HepG2 (cell line): Measurements from ENCODE around the gene RPH3AL. TPM values are rescaled to one million over a fixed set of nuclear protein-coding genes. Genes with fewer than 3 reads are reported as not detected.

Source experiments
- ATAC-seq: fragments of 200-7000 bp; cut with Tn5 transposase; 3 replicates; pipeline ENCODE4 v1.9.1; 2020; ENCODE audit warnings: mild to moderate bottlenecking, moderate library complexity
- BruUV-seq: library from RNA; stranded (reverse); fragments of 400-500 nt; replicated peaks from 2 replicates; lab custom pipeline; 2021; lab: Mats Ljungman, UMichigan
- CTCF ChIA-PET: fragments of 300-600 bp; formaldehyde crosslinking; extraction: SDS; loops from one replicate; lab custom pipeline; 2021; ENCODE audit warnings: low total read pairs, inconsistent platforms, low intra/inter-chr PET ratio; lab: Yijun Ruan, JAX
- POLR2A ChIA-PET: fragments of 350-600 bp; sonication (Branson Sonifier 250); formaldehyde crosslinking; loops from one replicate; lab custom pipeline; 2020; ENCODE audit warnings: antibody characterized with exemption, inconsistent platforms; lab: Yijun Ruan, JAX
- DNase-seq: peaks from one replicate; pipeline ENCODE4 v3.0.0-alpha.2; 2015; ENCODE audit warnings: low spot score
- FAIRE-seq: peaks from 3 replicates; lab custom pipeline; 2011; peaks lifted over from hg19 to GRCh38; lab: Jason Lieb, UNC
- H2AFZ ChIP-seq: one replicate; pipeline ENCODE4 v1.6.1; 2011; ENCODE audit warnings: low read length, inconsistent platforms
- H3K27ac ChIP-seq: fragments of 300-600 bp; 3 replicates; pipeline ENCODE4 v1.8.0; 2011; ENCODE audit warnings: mixed run types, mild to moderate bottlenecking, mixed read lengths, low read length, inconsistent platforms; ENCODE audit not compliant: insufficient read depth; ENCODE audit errors: extremely low read length
- H3K27me3 ChIP-seq, 2 experiments: fragments of 200-600 bp in 1 of 2; 2 replicates in 1 of 2; 3 replicates in 1 of 2; pipeline versions ENCODE4 v1.6.0 to v1.8.0; 2011; ENCODE audit warnings: low read length in 2 of 2, mild to moderate bottlenecking in 2 of 2, moderate library complexity in 2 of 2, inconsistent platforms in 1 of 2; ENCODE audit not compliant: insufficient read depth in 2 of 2, control insufficient read depth in 1 of 2
- H3K36me3 ChIP-seq, 2 experiments: fragments of 200-600 bp in 1 of 2; replicated peaks in 1 of 2; 2 replicates in 1 of 2; 3 replicates in 1 of 2; pipeline versions ENCODE4 v1.5.1 to v1.8.0; 2011; ENCODE audit warnings: low read length in 2 of 2, inconsistent platforms in 1 of 2; ENCODE audit not compliant: insufficient read depth in 2 of 2, control insufficient read depth in 1 of 2
- H3K4me1 ChIP-seq: 2 replicates; pipeline ENCODE4 v1.5.1; 2012; ENCODE audit warnings: low read length, inconsistent platforms; ENCODE audit not compliant: insufficient read depth
- H3K4me2 ChIP-seq: 2 replicates; pipeline ENCODE4 v1.6.0; 2011; ENCODE audit warnings: low read depth, low read length, inconsistent platforms
- H3K4me3 ChIP-seq, 3 experiments: fragments of 200-600 bp in 1 of 3; sonication (generic), shearing (Covaris generic) in 1 of 3; replicated peaks in 1 of 3; 2 replicates each; pipeline ENCODE4 v1.5.1; 2011 to 2016; ENCODE audit warnings: low read length in 3 of 3, inconsistent platforms in 2 of 3, low read depth in 2 of 3, mild to moderate bottlenecking in 2 of 3, control low read depth in 1 of 3, mixed read lengths in 1 of 3; ENCODE audit not compliant: insufficient read depth in 1 of 3
- H3K79me2 ChIP-seq: one replicate; pipeline ENCODE4 v1.6.1; 2011; ENCODE audit warnings: low read length, inconsistent platforms; ENCODE audit not compliant: insufficient read depth
- H3K9ac ChIP-seq: 2 replicates; pipeline ENCODE4 v1.6.0; 2011; ENCODE audit warnings: mild to moderate bottlenecking, low read depth, low read length, inconsistent platforms; ENCODE audit not compliant: insufficient read depth
- H3K9me3 ChIP-seq: 2 replicates; pipeline ENCODE4 v1.5.1; 2012; ENCODE audit warnings: mild to moderate bottlenecking, low read length
- H4K20me1 ChIP-seq: 2 replicates; pipeline ENCODE4 v1.6.0; 2011; ENCODE audit warnings: inconsistent platforms, mild to moderate bottlenecking, low read length, moderate library complexity; ENCODE audit not compliant: insufficient read depth
- AKAP8 ChIP-seq: sonication (generic); formaldehyde crosslinking; IDR thresholded peaks from 2 replicates; pipeline ENCODE4 v1.5.1; 2020; ENCODE audit warnings: mild to moderate bottlenecking, missing genetic modification reagents
- CCAR2 ChIP-seq: fragments of 200-400 bp; formaldehyde crosslinking; optimal IDR thresholded peaks from 2 replicates; pipeline ENCODE3; 2018; ENCODE audit warnings: low read depth, mild to moderate bottlenecking, low read length, moderate library complexity
- DNMT3B ChIP-seq: conservative IDR thresholded peaks from 2 replicates; pipeline ENCODE4 v1.6.1; 2016; ENCODE audit warnings: missing biosample characterization, control low read depth
- FOSL1 ChIP-seq: sonication (generic); formaldehyde crosslinking; IDR thresholded peaks from 2 replicates; pipeline ENCODE4 v1.9.0; 2021; ENCODE audit warnings: missing genetic modification reagents, borderline replicate concordance
- FOXP4 ChIP-seq: sonication (generic); formaldehyde crosslinking; IDR thresholded peaks from 2 replicates; pipeline ENCODE4 v1.4.0; 2020; ENCODE audit warnings: missing genetic modification reagents
- HOXA5 ChIP-seq: sonication (generic); formaldehyde crosslinking; IDR thresholded peaks from 2 replicates; pipeline ENCODE4 v1.4.0; 2020; ENCODE audit warnings: missing genetic modification reagents
- MIER3 ChIP-seq: IDR thresholded peaks from 2 replicates; pipeline ENCODE4 v1.6.1; 2016; ENCODE audit warnings: missing compliant biosample characterization, borderline replicate concordance
- MYC ChIP-seq: sonication (generic); formaldehyde crosslinking; IDR thresholded peaks from 2 replicates; pipeline ENCODE4 v1.9.0; 2021; ENCODE audit warnings: missing genetic modification reagents, borderline replicate concordance
- NCOR1 ChIP-seq: fragments of 200-600 bp; sonication (generic); IDR thresholded peaks from 2 replicates; pipeline ENCODE4 v1.7.0; 2017; ENCODE audit warnings: antibody characterized with exemption, low read length, borderline replicate concordance
- RCOR2 ChIP-seq: IDR thresholded peaks from 2 replicates; pipeline ENCODE4 v1.6.1; 2016; ENCODE audit warnings: missing biosample characterization, missing genetic modification reagents
- RXRA ChIP-seq: sonication (generic); formaldehyde crosslinking; IDR thresholded peaks from 2 replicates; pipeline ENCODE4 v1.5.1; 2020; ENCODE audit warnings: missing genetic modification reagents
- SRSF4 ChIP-seq: fragments of 200-400 bp; formaldehyde crosslinking; IDR thresholded peaks from one replicate; pipeline ENCODE4 v1.6.1; 2018; ENCODE audit warnings: mild to moderate bottlenecking, low read depth, low read length, moderate library complexity; ENCODE audit not compliant: poor library complexity, severe bottlenecking
- ZNF10 ChIP-seq: sonication (generic); formaldehyde crosslinking; IDR thresholded peaks from 2 replicates; pipeline ENCODE4 v1.4.0; 2020; ENCODE audit warnings: mild to moderate bottlenecking, low read depth, missing genetic modification reagents, borderline replicate concordance
- ZNF44 ChIP-seq: sonication (generic); formaldehyde crosslinking; IDR thresholded peaks from 2 replicates; pipeline ENCODE4 v1.5.1; 2020; ENCODE audit warnings: mild to moderate bottlenecking, missing genetic modification reagents
- ZNF839 ChIP-seq: sonication (generic); formaldehyde crosslinking; IDR thresholded peaks from 2 replicates; pipeline ENCODE4 v1.4.0; 2020; ENCODE audit warnings: missing genetic modification reagents, mild to moderate bottlenecking, borderline replicate concordance
- WGBS: methylation state at CpG from one replicate; pipeline ENCODE4 v1.1.6; 2017; ENCODE audit warnings: low lambda C conversion rate; 5-methylcytosine and 5-hydroxymethylcytosine counted together
- in situ Hi-C: cut with HindIII; loops from 2 replicates; pipeline ENCODE4 v1.10.0; 2017; ENCODE audit warnings: low pct_unique_long_range_greater_than_20kb; ENCODE audit not compliant: extremely low pct_ligation_motif_present
- intact Hi-C: fragments of 100-400 bp; cut with micrococcal nuclease; formaldehyde crosslinking; loops from one replicate; pipeline ENCODE4 v1.10.0; 2022; ENCODE audit not compliant: unreplicated experiment
- polyA plus RNA-seq, 8 experiments: library from polyadenylated mRNA; depleted of rRNA in 3 of 8; stranded (reverse) in 7 of 8; unstranded in 1 of 8; fragments of >200 nt; fragmentation: Illumina TruSeq in 4 of 8; extraction: Trizol in 4 of 8; gene quantifications; 2 replicates each; pipeline versions ENCODE4 v1.2.1 to v1.2.3, GENCODE V29; 2011 to 2016; ENCODE audit warnings: low read depth in 4 of 8, missing spikeins in 1 of 8, mixed read lengths in 1 of 8; ENCODE audit not compliant: insufficient read depth in 1 of 8
- total RNA-seq, 5 experiments: library from RNA; depleted of rRNA; stranded (reverse); fragments of >200 nt; fragmentation: Illumina TruSeq; extraction: Trizol; gene quantifications; 2 replicates each; pipeline ENCODE4 v1.2.3, GENCODE V29; 2016; ENCODE audit warnings: low read depth in 1 of 5
- TF ChIP-seq, protein P1 (sequence below): sonication (generic); formaldehyde crosslinking; IDR thresholded peaks from 2 replicates; pipeline ENCODE4 v1.8.1; 2023; ENCODE audit warnings: mild to moderate bottlenecking, moderate library complexity, missing genetic modification reagents
- TF ChIP-seq, protein P2 (sequence below): IDR thresholded peaks from 2 replicates; pipeline ENCODE4 v1.6.1; 2012; ENCODE audit warnings: low read length, improper control_type of control experiment

Gene RPH3AL
- total and polyA plus RNA-seq, 2 of the 13 experiments (the other 11 are each of a cell fraction or from before 2014, with no cell fraction given): 7.8 to 16.4 TPM

DNA sequence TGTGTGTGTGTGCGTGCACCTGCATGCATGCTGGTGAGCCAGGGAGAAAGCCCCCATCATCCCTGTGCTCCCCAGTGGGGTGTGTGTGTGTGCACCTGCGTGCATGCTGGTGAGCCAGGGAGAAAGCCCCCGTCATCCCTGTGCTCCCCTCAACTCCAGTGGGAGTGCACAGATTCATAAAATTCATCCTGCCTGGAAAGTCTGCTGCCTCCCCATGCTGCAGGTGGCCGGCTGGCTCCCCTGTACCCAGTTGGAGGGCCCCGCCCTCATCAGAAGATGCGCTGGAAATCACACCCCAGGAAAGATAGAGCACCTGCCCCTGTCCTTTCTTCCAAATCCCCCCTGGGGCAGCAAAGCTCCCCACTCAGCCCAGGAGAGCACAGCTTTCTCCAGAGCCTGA, 86.4 kb downstream of the RPH3AL start (continued):
- TF ChIP-seq ZNF839 (no peak), RCOR2 (no peak)

DNA sequence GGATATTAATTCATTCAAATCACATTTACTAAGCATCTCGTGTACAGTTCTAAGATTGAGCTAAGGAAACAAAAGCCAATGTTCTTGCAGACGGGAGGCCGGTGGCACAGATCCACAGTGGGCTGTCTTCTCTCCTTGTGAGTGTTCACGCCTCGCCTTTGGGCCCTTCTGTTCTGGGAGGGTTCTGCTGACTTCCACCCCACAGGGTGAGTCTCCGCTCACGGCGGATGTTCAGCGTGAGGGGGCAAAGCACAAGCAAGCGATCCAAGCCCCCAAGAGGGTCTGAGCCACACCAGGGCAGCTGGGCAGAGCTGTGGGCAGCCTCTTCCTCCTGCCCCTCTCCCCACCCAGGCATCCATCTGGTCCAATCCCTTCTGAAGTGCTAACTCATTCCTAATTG, 86.9 kb downstream of the RPH3AL start:
- H3K4me3 ChIP-seq: no peak overlapping the region
- H3K4me1 ChIP-seq: no peaks in the 10 kb centered on the region
- H3K27me3 ChIP-seq: no peaks in the 10 kb centered on the region
- H4K20me1 ChIP-seq: no peaks in the 10 kb centered on the region
- ATAC-seq (no peak), DNase-seq (no peak), FAIRE-seq (no peak)
- no TSS peak for BruUV-seq
- ChIA-PET CTCF (no interaction called here), POLR2A (no interaction called here)
- no peak overlapping the region for H3K27ac ChIP-seq
- TF ChIP-seq SRSF4: no peak
- no peak for TF ChIP-seq AKAP8 (CRISPR knock-in tag)
- no peak for TF ChIP-seq MIER3 (CRISPR knock-in tag)
- TF ChIP-seq MYC (CRISPR knock-in tag): no peak
- no peak for TF ChIP-seq ZNF44 (CRISPR knock-in tag)
- TF ChIP-seq NCOR1: no peak
- no peak for TF ChIP-seq HOXA5 (CRISPR knock-in tag)
- TF ChIP-seq RXRA (CRISPR knock-in tag): no peak
- TF ChIP-seq ZNF10 (CRISPR knock-in tag): no peak
- TF ChIP-seq FOSL1: no peak
- TF ChIP-seq, protein P1, sequence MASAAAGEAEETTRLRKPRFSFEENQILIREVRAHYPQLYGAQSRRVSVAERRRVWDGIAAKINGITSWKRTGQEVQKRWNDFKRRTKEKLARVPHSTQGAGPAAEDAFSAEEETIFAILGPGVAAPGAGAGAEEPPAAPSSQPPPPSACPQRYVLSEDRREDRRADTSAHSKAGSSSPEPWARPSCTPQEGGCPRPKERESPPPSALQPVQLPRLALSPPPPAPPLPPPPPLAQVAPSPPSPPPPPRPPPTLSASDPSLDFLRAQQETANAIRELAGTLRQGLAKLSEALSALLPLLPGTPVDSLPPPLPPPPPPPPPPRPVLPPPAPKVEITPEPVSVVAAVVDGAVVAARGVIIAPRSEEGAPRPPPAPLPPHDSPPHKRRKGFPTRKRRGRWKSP (CRISPR knock-in tag): no peak
- TF ChIP-seq, protein P2, sequence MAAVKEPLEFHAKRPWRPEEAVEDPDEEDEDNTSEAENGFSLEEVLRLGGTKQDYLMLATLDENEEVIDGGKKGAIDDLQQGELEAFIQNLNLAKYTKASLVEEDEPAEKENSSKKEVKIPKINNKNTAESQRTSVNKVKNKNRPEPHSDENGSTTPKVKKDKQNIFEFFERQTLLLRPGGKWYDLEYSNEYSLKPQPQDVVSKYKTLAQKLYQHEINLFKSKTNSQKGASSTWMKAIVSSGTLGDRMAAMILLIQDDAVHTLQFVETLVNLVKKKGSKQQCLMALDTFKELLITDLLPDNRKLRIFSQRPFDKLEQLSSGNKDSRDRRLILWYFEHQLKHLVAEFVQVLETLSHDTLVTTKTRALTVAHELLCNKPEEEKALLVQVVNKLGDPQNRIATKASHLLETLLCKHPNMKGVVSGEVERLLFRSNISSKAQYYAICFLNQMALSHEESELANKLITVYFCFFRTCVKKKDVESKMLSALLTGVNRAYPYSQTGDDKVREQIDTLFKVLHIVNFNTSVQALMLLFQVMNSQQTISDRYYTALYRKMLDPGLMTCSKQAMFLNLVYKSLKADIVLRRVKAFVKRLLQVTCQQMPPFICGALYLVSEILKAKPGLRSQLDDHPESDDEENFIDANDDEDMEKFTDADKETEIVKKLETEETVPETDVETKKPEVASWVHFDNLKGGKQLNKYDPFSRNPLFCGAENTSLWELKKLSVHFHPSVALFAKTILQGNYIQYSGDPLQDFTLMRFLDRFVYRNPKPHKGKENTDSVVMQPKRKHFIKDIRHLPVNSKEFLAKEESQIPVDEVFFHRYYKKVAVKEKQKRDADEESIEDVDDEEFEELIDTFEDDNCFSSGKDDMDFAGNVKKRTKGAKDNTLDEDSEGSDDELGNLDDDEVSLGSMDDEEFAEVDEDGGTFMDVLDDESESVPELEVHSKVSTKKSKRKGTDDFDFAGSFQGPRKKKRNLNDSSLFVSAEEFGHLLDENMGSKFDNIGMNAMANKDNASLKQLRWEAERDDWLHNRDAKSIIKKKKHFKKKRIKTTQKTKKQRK: no peak
- TF ChIP-seq FOXP4: no peak
- TF ChIP-seq DNMT3B: no peak
- TF ChIP-seq CCAR2: no peak
- H2AFZ ChIP-seq: no peak overlapping the region
- H3K9ac ChIP-seq: no peak overlapping the region
- 90% methylated on average over 9 of the region's 10 CpGs for WGBS
- no peak overlapping the region for H3K4me2 ChIP-seq
- H3K9me3 ChIP-seq: no peaks in the 10 kb centered on the region
- in situ Hi-C loops (no loop called here), intact Hi-C loops (no loop called here)
- H3K79me2 ChIP-seq: no peaks in the 10 kb centered on the region
- peaks cover 6 to 21% of the 10 kb centered on the region in 2 experiments; a peak in 4 of 5 replicates for H3K36me3 ChIP-seq
